ENCODE data around the gene VEGFA. TPM values are rescaled to one million over a fixed set of nuclear protein-coding genes. Genes with fewer than 3 reads are reported as not detected.

The VEGFA gene
- polyA plus RNA-seq, 3 donors, result 19.0 to 454 (median 32.0) TPM

GRCh38 chr6:43744931-43745727 lies 24.9 kb upstream of the VEGFA start:
- peaks cover 6% of the 10 kb centered on the region for H3K4me1 Mint-ChIP-seq
- Histone ChIP-seq H3K27me3 (ENCODE audit: control insufficient read depth in 2 of 2, insufficient read depth in 2 of 2, low read length in 2 of 2) (peaks cover 0 to 6% of the 10 kb centered on the region in 2 donors), H4K20me1 (ENCODE audit: insufficient read depth, low read length) (no peaks in the 10 kb centered on the region), H3K4me1 (ENCODE audit: control insufficient read depth in 1 of 2, insufficient read depth in 2 of 2, low read length in 2 of 2) (peaks cover 0 to 4% of the 10 kb centered on the region in 2 donors), H3K4me3 (replicated peaks in 1 of 3; ENCODE audit: low read depth in 2 of 3, low read length in 3 of 3) (no peak overlapping the region), H3K4me2 (replicated peaks; ENCODE audit: extremely low read depth, low read length, poor library complexity, severe bottlenecking) (no peak overlapping the region), H2AFZ (ENCODE audit: insufficient read depth, low read depth, low read length, poor library complexity, severe bottlenecking) (no peak overlapping the region), H3K9me3 (replicated peaks in 1 of 2; ENCODE audit: control insufficient read depth in 1 of 2, insufficient read depth in 1 of 2, low read length in 2 of 2) (no peaks in the 10 kb centered on the region), H3K27ac (ENCODE audit: low read depth in 1 of 2, low read length in 2 of 2) (no peak overlapping the region), H3K36me3 (replicated peaks in 1 of 2; ENCODE audit: control insufficient read depth in 1 of 2, insufficient read depth in 2 of 2, low read length in 2 of 2) (no peaks in the 10 kb centered on the region), H3K79me2 (ENCODE audit: insufficient read depth, low read length) (no peaks in the 10 kb centered on the region), H3K9ac (ENCODE audit: insufficient read depth, low read length, poor library complexity, severe bottlenecking) (no peak overlapping the region)
- H3K9me3 Mint-ChIP-seq, result no peaks in the 10 kb centered on the region
- intact Hi-C loops (cut with micrococcal nuclease), result no loop called here
- no peak overlapping the region for H3K27ac Mint-ChIP-seq
- no peak overlapping the region for H3K4me3 Mint-ChIP-seq
- H3K36me3 Mint-ChIP-seq, result no peaks in the 10 kb centered on the region
- TF ChIP-seq CTCF (IDR thresholded peaks at IDR 0.05), result no peak
- 100% methylated on average over 5 of the region's 16 CpGs for WGBS (ENCODE audit: insufficient coverage)
- H3K27me3 Mint-ChIP-seq (ENCODE audit: low read depth in 3 of 3), result peaks cover 5 to 23% (median 17%) of the 10 kb centered on the region in 3 donors
- DNase-seq, result no peak

- Mint-ChIP-seq H3K27me3 (ENCODE audit: low read depth in 3 of 3) (peaks cover 5 to 24% (median 17%) of the 10 kb centered on the region in 3 donors), H3K4me3 (no peak overlapping the region), H3K4me1 (peaks cover under 1% of the 10 kb centered on the region), H3K9me3 (no peaks in the 10 kb centered on the region), H3K36me3 (no peaks in the 10 kb centered on the region), H3K27ac (no peak overlapping the region)
- no peak overlapping the region for H3K4me2 ChIP-seq (replicated peaks; ENCODE audit: extremely low read depth, low read length, poor library complexity, severe bottlenecking)
- peaks cover 0 to 6% of the 10 kb centered on the region in 2 donors for H3K27me3 ChIP-seq (ENCODE audit: control insufficient read depth in 2 of 2, insufficient read depth in 2 of 2, low read length in 2 of 2)
- H4K20me1 ChIP-seq (ENCODE audit: insufficient read depth, low read length), result no peaks in the 10 kb centered on the region
- 100% methylated on average over 2 of the region's 2 CpGs for WGBS (ENCODE audit: insufficient coverage)
- H3K27ac ChIP-seq (ENCODE audit: low read depth in 1 of 2, low read length in 2 of 2), result no peak overlapping the region
- no peaks in the 10 kb centered on the region for H3K36me3 ChIP-seq (replicated peaks in 1 of 2; ENCODE audit: control insufficient read depth in 1 of 2, insufficient read depth in 2 of 2, low read length in 2 of 2)
- no peaks in the 10 kb centered on the region for H3K79me2 ChIP-seq (ENCODE audit: insufficient read depth, low read length)
- intact Hi-C loops (cut with micrococcal nuclease), result no loop called here
- H3K4me3 ChIP-seq (replicated peaks in 1 of 3; ENCODE audit: low read depth in 2 of 3, low read length in 3 of 3), result no peak overlapping the region
- DNase-seq, result no peak
- H2AFZ ChIP-seq (ENCODE audit: insufficient read depth, low read depth, low read length, poor library complexity, severe bottlenecking), result no peak overlapping the region
- no peak overlapping the region for H3K9ac ChIP-seq (ENCODE audit: insufficient read depth, low read length, poor library complexity, severe bottlenecking)
- H3K9me3 ChIP-seq (replicated peaks in 1 of 2; ENCODE audit: control insufficient read depth in 1 of 2, insufficient read depth in 1 of 2, low read length in 2 of 2), result no peaks in the 10 kb centered on the region
- no peak for TF ChIP-seq CTCF (IDR thresholded peaks at IDR 0.05)
- H3K4me1 ChIP-seq (ENCODE audit: control insufficient read depth in 1 of 2, insufficient read depth in 2 of 2, low read length in 2 of 2), result peaks cover 0 to 2% of the 10 kb centered on the region in 2 donors
Observed at GRCh38 chr6:43746071-43746470, 23.9 kb upstream of the VEGFA start.

All from CD14-positive monocyte (primary cell).